Urothelium cell line (cell line): Measurements from ENCODE around the gene PNPLA5.
"Not testable (repeated sequence)": the region's sequence is repeated elsewhere in the genome, so short reads cannot be mapped to it uniquely, and the experiment has no call there.

Source experiments
- DNase-seq: peaks from one replicate; pipeline ENCODE4 v3.0.0; 2011; ENCODE audit warnings: low spot score, mixed read lengths
- FAIRE-seq: peaks from 2 replicates; lab custom pipeline; 2011; peaks lifted over from hg19 to GRCh38; lab: Jason Lieb, UNC

PNPLA5 gene

GRCh38 chr22:43882122-43882767 lies 9.6 kb downstream of the PNPLA5 start:
- FAIRE-seq: no peak
- no peak for DNase-seq

- peak; percentile 67 for FAIRE-seq
Observed at GRCh38 chr22:43881091-43882061, 10.4 kb downstream of the PNPLA5 start.

GRCh38 chr22:43880541-43880991 lies 11.2 kb downstream of the PNPLA5 start:
- no peak for FAIRE-seq

More at GRCh38 chr22:43881091-43882061, 10.4 kb downstream of the PNPLA5 start:
- DNase-seq: no peak

GRCh38 chr22:43879901-43880540 lies 11.8 kb downstream of the PNPLA5 start:
- FAIRE-seq (no peak), DNase-seq (no peak)

More at GRCh38 chr22:43880541-43880991, 11.2 kb downstream of the PNPLA5 start:
- no peak for DNase-seq

- FAIRE-seq (no peak), DNase-seq (no peak)
Observed at GRCh38 chr22:43878831-43879550, 12.8 kb downstream of the PNPLA5 start.

GRCh38 chr22:43878079-43878795 lies 13.6 kb downstream of the PNPLA5 start:
- FAIRE-seq: no peak
- DNase-seq: no peak

- FAIRE-seq (no peak), DNase-seq (no peak)
Observed at GRCh38 chr22:43876866-43877509, 14.8 kb downstream of the PNPLA5 start.

- DNase-seq (no peak), FAIRE-seq (no peak)
Observed at GRCh38 chr22:43869799-43870198, 22.0 kb downstream of the PNPLA5 start.

- not testable (repeated sequence) for DNase-seq, FAIRE-seq
Observed at GRCh38 chr22:43869001-43869400, 22.8 kb downstream of the PNPLA5 start.

- peak; percentile 83 for DNase-seq
- FAIRE-seq: no peak
Observed at GRCh38 chr22:43867839-43868635, 23.8 kb downstream of the PNPLA5 start.

- FAIRE-seq (no peak), DNase-seq (no peak)
Observed at GRCh38 chr22:43862882-43863202, 29.0 kb downstream of the PNPLA5 start.

- FAIRE-seq: peak; percentile 35
- DNase-seq: peak; percentile 75
Observed at GRCh38 chr22:43862074-43862881, 29.5 kb downstream of the PNPLA5 start, which contains the start of gene SULT4A1. Gene SULT4A1 (minus strand): TSS chr22:43862513. CDS start chr22:43862382, 131 bp downstream.

GRCh38 chr22:43861529-43861928 lies 30.3 kb downstream of the PNPLA5 start:
- DNase-seq (no peak), FAIRE-seq (no peak)

- DNase-seq (no peak), FAIRE-seq (no peak)
Observed at GRCh38 chr22:43860831-43861230, 31.0 kb downstream of the PNPLA5 start.

GRCh38 chr22:43860126-43860525 lies 31.7 kb downstream of the PNPLA5 start:
- no peak for DNase-seq
- FAIRE-seq: no peak

GRCh38 chr22:43859621-43860020 lies 32.2 kb downstream of the PNPLA5 start:
- DNase-seq: no peak

GRCh38 chr22:43859176-43859575 lies 32.6 kb downstream of the PNPLA5 start:
- FAIRE-seq: no peak
- no peak for DNase-seq

More at GRCh38 chr22:43859621-43860020, 32.2 kb downstream of the PNPLA5 start:
- FAIRE-seq: no peak
